22Rv1 (cell line): ENCODE measurements around the gene RNF217.

Source experiments
- ZFX ChIP-seq: fragments of 450-650 bp; IDR thresholded peaks from 2 replicates; pipeline ENCODE4 v1.6.1; 2017; ENCODE audit warnings: antibody characterized with exemption, borderline replicate concordance
- TF ChIP-seq, protein P1 (sequence below): fragments of 450-650 bp; IDR thresholded peaks from 2 replicates; pipeline ENCODE4 v1.5.1; 2017; ENCODE audit warnings: mild to moderate bottlenecking

DNA sequence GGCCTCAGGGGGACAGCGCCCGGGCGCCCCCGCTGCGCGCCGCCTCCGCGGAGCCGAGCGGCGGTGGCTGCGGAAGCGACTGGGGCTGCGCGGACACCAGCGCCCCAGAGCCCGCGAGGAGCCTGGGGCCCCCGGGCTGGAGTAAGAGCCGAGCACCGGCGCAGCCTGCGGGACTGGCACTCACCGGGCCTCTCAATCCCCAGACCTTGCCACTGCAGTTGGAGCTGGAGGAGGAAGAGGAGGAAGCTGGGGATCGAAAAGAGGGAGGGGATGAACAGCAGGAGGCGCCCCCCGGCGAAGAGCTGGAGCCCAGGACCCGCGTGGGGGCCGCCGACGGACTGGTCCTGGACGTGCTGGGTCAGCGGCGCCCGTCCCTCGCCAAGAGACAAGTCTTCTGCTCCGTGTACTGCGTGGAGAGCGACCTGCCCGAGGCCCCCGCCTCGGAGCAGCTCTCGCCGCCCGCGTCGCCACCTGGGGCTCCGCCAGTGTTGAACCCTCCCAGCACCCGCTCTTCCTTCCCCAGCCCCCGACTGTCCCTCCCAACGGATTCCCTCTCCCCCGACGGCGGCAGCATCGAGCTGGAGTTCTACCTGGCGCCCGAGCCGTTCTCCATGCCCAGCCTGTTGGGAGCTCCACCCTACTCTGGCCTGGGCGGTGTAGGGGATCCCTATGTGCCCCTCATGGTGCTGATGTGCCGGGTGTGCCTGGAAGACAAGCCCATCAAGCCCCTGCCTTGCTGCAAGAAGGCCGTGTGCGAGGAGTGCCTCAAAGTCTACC, 590 bp downstream of the RNF217 start:
- TF ChIP-seq, protein P1, sequence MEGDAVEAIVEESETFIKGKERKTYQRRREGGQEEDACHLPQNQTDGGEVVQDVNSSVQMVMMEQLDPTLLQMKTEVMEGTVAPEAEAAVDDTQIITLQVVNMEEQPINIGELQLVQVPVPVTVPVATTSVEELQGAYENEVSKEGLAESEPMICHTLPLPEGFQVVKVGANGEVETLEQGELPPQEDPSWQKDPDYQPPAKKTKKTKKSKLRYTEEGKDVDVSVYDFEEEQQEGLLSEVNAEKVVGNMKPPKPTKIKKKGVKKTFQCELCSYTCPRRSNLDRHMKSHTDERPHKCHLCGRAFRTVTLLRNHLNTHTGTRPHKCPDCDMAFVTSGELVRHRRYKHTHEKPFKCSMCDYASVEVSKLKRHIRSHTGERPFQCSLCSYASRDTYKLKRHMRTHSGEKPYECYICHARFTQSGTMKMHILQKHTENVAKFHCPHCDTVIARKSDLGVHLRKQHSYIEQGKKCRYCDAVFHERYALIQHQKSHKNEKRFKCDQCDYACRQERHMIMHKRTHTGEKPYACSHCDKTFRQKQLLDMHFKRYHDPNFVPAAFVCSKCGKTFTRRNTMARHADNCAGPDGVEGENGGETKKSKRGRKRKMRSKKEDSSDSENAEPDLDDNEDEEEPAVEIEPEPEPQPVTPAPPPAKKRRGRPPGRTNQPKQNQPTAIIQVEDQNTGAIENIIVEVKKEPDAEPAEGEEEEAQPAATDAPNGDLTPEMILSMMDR, result no peak
- no peak for TF ChIP-seq ZFX
